Type B pancreatic cell (in vitro differentiated cells): ENCODE measurements around the gene MAP3K14. TPM values are rescaled to one million over a fixed set of nuclear protein-coding genes. Genes with fewer than 3 reads are reported as not detected.

Source experiments
- DNase-seq: peaks from one replicate; pipeline ENCODE4 v3.0.0; 2021; ENCODE audit warnings: mixed read lengths; ENCODE audit not compliant: unreplicated experiment; ENCODE audit errors: extremely low spot score
- H3K27ac Mint-ChIP-seq: 2 replicates; pipeline ENCODE4 v1.8.0; 2021; ENCODE audit warnings: mild to moderate bottlenecking, mixed read lengths
- H3K27me3 Mint-ChIP-seq: 2 replicates; pipeline ENCODE4 v1.8.0; 2021; ENCODE audit warnings: mixed read lengths
- H3K36me3 Mint-ChIP-seq: 2 replicates; pipeline ENCODE4 v1.8.0; 2021; ENCODE audit warnings: mixed read lengths
- H3K4me1 Mint-ChIP-seq: one replicate; pipeline ENCODE4 v1.8.0; 2021; ENCODE audit warnings: mixed read lengths; ENCODE audit not compliant: unreplicated experiment
- H3K4me3 Mint-ChIP-seq: 2 replicates; pipeline ENCODE4 v1.8.0; 2021; ENCODE audit warnings: mild to moderate bottlenecking, mixed read lengths
- H3K9me3 Mint-ChIP-seq: 2 replicates; pipeline ENCODE4 v1.8.0; 2021; ENCODE audit warnings: mixed read lengths
- CTCF ChIP-seq: fragments of 200-600 bp; sonication (generic); conservative IDR thresholded peaks from 2 replicates; pipeline ENCODE4 v1.5.0; 2021; ENCODE audit warnings: antibody characterized with exemption, mild to moderate bottlenecking
- total RNA-seq: library from RNA; stranded (reverse); gene quantifications from 2 replicates; pipeline ENCODE4 v1.2.1, GENCODE V29; 2021; ENCODE audit warnings: low replicate concordance

The MAP3K14 gene
- total RNA-seq, 1 donor from 2014 or later, result 10.4 TPM

GRCh38 chr17:45273551-45273957, 43.3 kb downstream of the MAP3K14 start:
- Mint-ChIP-seq H3K4me1 (peaks cover 13% of the 10 kb centered on the region), H3K27ac (no peak overlapping the region), H3K27me3 (no peaks in the 10 kb centered on the region), H3K9me3 (no peaks in the 10 kb centered on the region), H3K4me3 (no peak overlapping the region), H3K36me3 (peaks cover 4% of the 10 kb centered on the region)
- TF ChIP-seq CTCF, result no peak
- no peak for DNase-seq

DNA sequence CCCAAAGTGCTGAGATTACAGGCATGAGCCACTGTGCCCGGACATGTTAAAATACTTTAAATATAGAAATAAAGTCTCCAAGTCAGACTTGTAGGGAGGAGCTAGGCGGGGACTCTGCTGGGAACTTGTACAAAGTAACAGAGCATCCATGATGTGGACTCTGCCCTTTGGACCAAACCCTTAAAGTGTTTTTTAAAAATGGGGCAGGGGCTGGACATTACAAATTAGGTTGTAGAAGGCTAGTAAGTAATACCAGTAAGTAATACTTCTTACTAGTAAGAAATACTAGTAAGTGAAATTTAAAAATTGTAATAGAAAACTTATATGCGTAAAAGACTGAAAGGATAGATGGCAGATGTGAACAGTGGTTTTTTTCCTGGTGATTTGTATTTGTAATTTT, 45.2 kb downstream of the MAP3K14 start:
- no peak overlapping the region for H3K4me3 Mint-ChIP-seq
- DNase-seq, result no peak
- no peaks in the 10 kb centered on the region for H3K4me1 Mint-ChIP-seq
- TF ChIP-seq CTCF, result no peak
- H3K27ac Mint-ChIP-seq, result no peak overlapping the region
- H3K9me3 Mint-ChIP-seq, result no peaks in the 10 kb centered on the region
- peaks cover 10% of the 10 kb centered on the region for H3K36me3 Mint-ChIP-seq
- no peaks in the 10 kb centered on the region for H3K27me3 Mint-ChIP-seq

DNA sequence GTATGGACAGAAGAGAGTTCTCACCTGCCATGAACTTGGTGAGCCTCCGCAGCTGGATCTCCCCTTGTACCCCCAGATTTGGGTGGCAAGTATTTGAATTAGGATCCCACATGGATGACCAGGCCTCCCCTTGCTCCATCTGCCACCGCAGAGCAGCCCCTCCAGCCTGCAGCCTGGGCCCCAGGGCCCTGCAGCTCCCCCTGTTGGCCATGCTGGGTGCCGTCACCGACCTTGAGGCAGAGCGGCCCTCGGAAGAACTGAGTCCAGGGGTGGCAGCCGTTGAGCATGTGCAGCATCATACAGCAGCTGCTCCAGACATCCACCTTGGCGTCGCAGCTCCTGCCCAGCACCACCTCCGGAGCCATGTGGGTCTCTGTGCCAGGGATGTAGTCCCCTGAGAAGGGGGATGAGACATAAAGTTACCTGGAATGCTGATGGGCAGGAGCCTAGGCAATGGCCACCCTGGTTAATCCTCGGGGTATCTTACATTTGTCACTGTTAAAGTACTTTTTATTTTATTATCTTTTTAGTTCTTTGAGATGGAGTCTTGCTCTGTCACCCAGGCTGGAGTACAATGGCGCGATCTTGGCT, 45.9 kb downstream of the MAP3K14 start:
- peaks cover 10% of the 10 kb centered on the region for H3K36me3 Mint-ChIP-seq
- no peaks in the 10 kb centered on the region for H3K4me1 Mint-ChIP-seq
- no peak for DNase-seq
- no peak overlapping the region for H3K4me3 Mint-ChIP-seq
- TF ChIP-seq CTCF, result peak; percentile 74
- H3K9me3 Mint-ChIP-seq, result no peaks in the 10 kb centered on the region
- H3K27me3 Mint-ChIP-seq, result no peaks in the 10 kb centered on the region
- no peak overlapping the region for H3K27ac Mint-ChIP-seq

DNA sequence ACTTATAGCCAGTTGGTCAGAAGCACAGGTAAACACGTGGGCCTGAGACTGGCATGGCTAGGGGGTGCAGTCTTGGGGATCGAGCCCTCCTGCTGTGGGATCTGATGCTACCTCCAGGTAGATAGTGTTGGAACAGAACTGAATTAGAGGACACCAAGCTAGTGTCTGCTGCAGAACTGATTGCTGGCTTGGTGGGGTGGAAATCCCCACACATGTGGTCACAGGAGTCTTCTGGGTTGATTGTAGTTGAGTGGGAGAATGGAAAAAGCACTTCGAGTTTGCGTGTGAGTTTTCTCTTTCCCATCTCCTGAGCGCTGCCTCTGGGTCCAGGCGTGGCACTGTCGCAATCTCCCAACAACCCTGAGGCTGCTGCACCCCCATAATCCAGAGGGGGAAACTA, 46.9 kb downstream of the MAP3K14 start:
- Mint-ChIP-seq H3K27me3 (no peaks in the 10 kb centered on the region), H3K4me1 (no peaks in the 10 kb centered on the region), H3K4me3 (no peak overlapping the region), H3K27ac (no peak overlapping the region), H3K36me3 (peaks cover 10% of the 10 kb centered on the region), H3K9me3 (no peaks in the 10 kb centered on the region)
- TF ChIP-seq CTCF, result no peak
- DNase-seq, result no peak

DNA sequence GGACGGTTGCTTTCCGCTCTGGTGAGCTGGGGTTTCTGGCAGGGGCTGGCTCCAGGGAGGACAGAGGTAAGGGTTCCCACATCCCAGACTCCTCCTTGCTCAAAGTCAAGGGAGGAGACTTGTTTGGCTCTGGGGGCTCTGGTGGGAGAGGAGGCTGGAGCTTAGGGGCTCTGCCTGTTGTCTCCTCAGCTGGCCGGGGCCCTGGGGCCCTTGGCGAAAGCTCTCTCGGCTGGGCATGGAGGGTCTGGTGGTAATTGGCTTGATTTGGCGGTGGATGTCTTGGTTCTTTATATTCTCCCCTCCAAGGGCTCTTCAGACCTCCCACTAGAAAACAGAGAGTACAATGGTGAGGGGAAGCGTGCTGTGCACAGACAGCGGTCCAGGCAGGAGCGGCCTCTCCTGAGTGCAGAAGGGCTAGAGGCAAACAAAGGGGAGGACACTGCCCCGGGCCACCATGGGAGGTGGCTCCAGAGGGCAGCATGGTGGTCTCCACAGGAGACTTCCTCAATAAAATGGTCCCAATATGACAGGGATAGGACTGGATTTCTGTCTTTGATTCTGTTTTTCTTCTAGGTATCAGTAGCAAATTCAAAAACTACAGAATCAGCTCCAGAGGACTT, 49.3 kb downstream of the MAP3K14 start:
- Mint-ChIP-seq H3K9me3 (no peaks in the 10 kb centered on the region), H3K27ac (no peak overlapping the region), H3K27me3 (no peaks in the 10 kb centered on the region), H3K36me3 (peaks cover 10% of the 10 kb centered on the region), H3K4me3 (no peak overlapping the region), H3K4me1 (peaks cover 5% of the 10 kb centered on the region)
- TF ChIP-seq CTCF, result no peak
- no peak for DNase-seq
